Fibroblast of villous mesenchyme (primary cell): ENCODE measurements around the gene KRT78. TPM values are rescaled to one million over a fixed set of nuclear protein-coding genes. Genes with fewer than 3 reads are reported as not detected.
A peak's percentile ranks its signal among the peaks of the same experiment; 100 is the strongest.

Experiments
- DNase-seq: peaks from one replicate; pipeline ENCODE4 v3.0.0-alpha.2; 2010; ENCODE audit warnings: low read depth
- H3K4me3 ChIP-seq: 2 replicates; pipeline ENCODE4 v1.5.1; 2011; ENCODE audit warnings: low read depth, mild to moderate bottlenecking, low read length
- CTCF ChIP-seq: IDR thresholded peaks from 2 replicates; pipeline ENCODE4 v1.5.1; 2012; ENCODE audit warnings: low read depth, mild to moderate bottlenecking, low read length; ENCODE audit not compliant: insufficient read depth
- total RNA-seq: library from RNA; depleted of rRNA; stranded (reverse); fragments of >200 nt; gene quantifications from 2 replicates; pipeline ENCODE4 v1.2.3, GENCODE V29; 2012

KRT78 gene
- total RNA-seq, 1 donor, result not detected

- no peak for TF ChIP-seq CTCF
- no peak for DNase-seq
- no peak overlapping the region for H3K4me3 ChIP-seq
Observed at GRCh38 chr12:52815161-52815560, 33.6 kb downstream of the KRT78 start.

- no peak for DNase-seq
- no peak for TF ChIP-seq CTCF
- no peak overlapping the region for H3K4me3 ChIP-seq
Observed at GRCh38 chr12:52814710-52815155, 34.1 kb downstream of the KRT78 start.

- peak; percentile 14 for DNase-seq
- no peak within 1 kb of the TSS for H3K4me3 ChIP-seq
- no peak for TF ChIP-seq CTCF
Observed at GRCh38 chr12:52813885-52814709, 34.7 kb downstream of the KRT78 start, which contains the start of gene KRT4. TSS of gene KRT4 (minus strand) at chr12:52814116. CDS start at chr12:52814058, 58 bp downstream.

GRCh38 chr12:52813203-52813819 lies 35.5 kb downstream of the KRT78 start:
- H3K4me3 ChIP-seq, result no peak overlapping the region
- DNase-seq, result no peak
- TF ChIP-seq CTCF, result no peak

GRCh38 chr12:52812749-52813148 lies 36.0 kb downstream of the KRT78 start:
- DNase-seq, result no peak
- no peak for TF ChIP-seq CTCF
- no peak overlapping the region for H3K4me3 ChIP-seq

GRCh38 chr12:52812073-52812400 lies 36.8 kb downstream of the KRT78 start:
- DNase-seq, result no peak
- H3K4me3 ChIP-seq, result no peak overlapping the region
- TF ChIP-seq CTCF, result no peak
